ENCODE data around the gene SETD9. TPM values are rescaled to one million over a fixed set of nuclear protein-coding genes. Genes with fewer than 3 reads are reported as not detected.

The SETD9 gene
- total RNA-seq, 4 donors from 2014 or later = 7.0 to 29.1 (median 13.9) TPM

- Histone ChIP-seq H3K27ac (no peak overlapping the region), H3K4me1 (no peaks in the 10 kb centered on the region), H3K9me3 (no peaks in the 10 kb centered on the region), H3K4me3 (no peak overlapping the region), H3K36me3 (no peaks in the 10 kb centered on the region), H3K27me3 (no peaks in the 10 kb centered on the region)
- ATAC-seq (no peak), DNase-seq (no peak)
- in situ Hi-C loops (cut with MboI; ENCODE audit: low sequenced_read_pairs in 4 of 4) (no loop called here), intact Hi-C loops (cut with DNase I; ENCODE audit: low total_unique reads) (no loop called here)
- TF ChIP-seq, protein P1, sequence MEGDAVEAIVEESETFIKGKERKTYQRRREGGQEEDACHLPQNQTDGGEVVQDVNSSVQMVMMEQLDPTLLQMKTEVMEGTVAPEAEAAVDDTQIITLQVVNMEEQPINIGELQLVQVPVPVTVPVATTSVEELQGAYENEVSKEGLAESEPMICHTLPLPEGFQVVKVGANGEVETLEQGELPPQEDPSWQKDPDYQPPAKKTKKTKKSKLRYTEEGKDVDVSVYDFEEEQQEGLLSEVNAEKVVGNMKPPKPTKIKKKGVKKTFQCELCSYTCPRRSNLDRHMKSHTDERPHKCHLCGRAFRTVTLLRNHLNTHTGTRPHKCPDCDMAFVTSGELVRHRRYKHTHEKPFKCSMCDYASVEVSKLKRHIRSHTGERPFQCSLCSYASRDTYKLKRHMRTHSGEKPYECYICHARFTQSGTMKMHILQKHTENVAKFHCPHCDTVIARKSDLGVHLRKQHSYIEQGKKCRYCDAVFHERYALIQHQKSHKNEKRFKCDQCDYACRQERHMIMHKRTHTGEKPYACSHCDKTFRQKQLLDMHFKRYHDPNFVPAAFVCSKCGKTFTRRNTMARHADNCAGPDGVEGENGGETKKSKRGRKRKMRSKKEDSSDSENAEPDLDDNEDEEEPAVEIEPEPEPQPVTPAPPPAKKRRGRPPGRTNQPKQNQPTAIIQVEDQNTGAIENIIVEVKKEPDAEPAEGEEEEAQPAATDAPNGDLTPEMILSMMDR (IDR thresholded peaks at IDR 0.05 in 4 of 5, conservative IDR thresholded peaks at IDR 0.05 in 1 of 5) = no peak
- no peak for TF ChIP-seq POLR2A (IDR thresholded peaks at IDR 0.05)
These were observed 49.9 kb downstream of the SETD9 start for GRCh38 chr5:56959326-56959725.

- no peak overlapping the region for H3K4me3 ChIP-seq
- H3K4me1 ChIP-seq = no peaks in the 10 kb centered on the region
- ATAC-seq (no peak), DNase-seq (no peak)
- no peaks in the 10 kb centered on the region for H3K9me3 ChIP-seq
- in situ Hi-C loops (cut with MboI; ENCODE audit: low sequenced_read_pairs in 4 of 4) = no loop called here
- H3K36me3 ChIP-seq = no peaks in the 10 kb centered on the region
- no peaks in the 10 kb centered on the region for H3K27me3 ChIP-seq
- TF ChIP-seq POLR2A (IDR thresholded peaks at IDR 0.05) = no peak
- TF ChIP-seq, protein P1 (IDR thresholded peaks at IDR 0.05 in 4 of 5, conservative IDR thresholded peaks at IDR 0.05 in 1 of 5) = no peak
- intact Hi-C loops (cut with DNase I; ENCODE audit: low total_unique reads) = no loop called here
- H3K27ac ChIP-seq = no peak overlapping the region
These were observed 52.4 kb downstream of the SETD9 start for GRCh38 chr5:56961746-56962145.

DNA sequence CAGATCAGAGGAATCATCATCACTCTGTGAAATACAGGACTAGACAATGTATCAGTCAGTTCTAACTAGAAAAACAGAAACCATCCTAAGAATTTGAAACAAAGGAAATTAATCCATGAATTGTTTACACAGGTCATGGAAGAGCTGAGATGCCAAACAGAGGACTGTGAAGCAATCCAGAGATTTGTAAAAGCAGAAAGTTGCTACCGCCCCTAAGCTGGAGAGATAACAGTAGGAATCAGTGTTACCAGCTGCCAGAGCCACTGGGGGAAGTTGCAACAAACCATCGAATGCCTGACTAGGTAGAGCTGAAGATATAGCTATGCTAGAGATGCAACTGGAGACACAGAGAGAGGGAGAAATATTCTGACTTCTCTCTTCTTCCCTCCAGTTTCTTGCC is 52.9 kb downstream of the SETD9 start:
- no peaks in the 10 kb centered on the region for H3K4me1 ChIP-seq
- H3K27ac ChIP-seq = no peak overlapping the region
- H3K27me3 ChIP-seq = no peaks in the 10 kb centered on the region
- in situ Hi-C loops (cut with MboI; ENCODE audit: low sequenced_read_pairs in 4 of 4) = no loop called here
- H3K4me3 ChIP-seq = no peak overlapping the region
- no peak for TF ChIP-seq POLR2A (IDR thresholded peaks at IDR 0.05)
- TF ChIP-seq, protein P1 (IDR thresholded peaks at IDR 0.05 in 4 of 5, conservative IDR thresholded peaks at IDR 0.05 in 1 of 5) = no peak
- H3K36me3 ChIP-seq = no peaks in the 10 kb centered on the region
- ATAC-seq (no peak), DNase-seq (no peak)
- no peaks in the 10 kb centered on the region for H3K9me3 ChIP-seq
- intact Hi-C loops (cut with DNase I; ENCODE audit: low total_unique reads) = no loop called here

GRCh38 chr5:56963246-56963645 is 53.9 kb downstream of the SETD9 start:
- intact Hi-C loops (cut with DNase I; ENCODE audit: low total_unique reads) = no loop called here
- Histone ChIP-seq H3K27me3 (no peaks in the 10 kb centered on the region), H3K9me3 (no peaks in the 10 kb centered on the region), H3K36me3 (no peaks in the 10 kb centered on the region), H3K4me1 (no peaks in the 10 kb centered on the region), H3K4me3 (no peak overlapping the region), H3K27ac (no peak overlapping the region)
- ATAC-seq (no peak), DNase-seq (no peak)
- no peak for TF ChIP-seq POLR2A (IDR thresholded peaks at IDR 0.05)
- TF ChIP-seq, protein P1 (IDR thresholded peaks at IDR 0.05 in 4 of 5, conservative IDR thresholded peaks at IDR 0.05 in 1 of 5) = no peak
- in situ Hi-C loops (cut with MboI; ENCODE audit: low sequenced_read_pairs in 4 of 4) = no loop called here

DNA sequence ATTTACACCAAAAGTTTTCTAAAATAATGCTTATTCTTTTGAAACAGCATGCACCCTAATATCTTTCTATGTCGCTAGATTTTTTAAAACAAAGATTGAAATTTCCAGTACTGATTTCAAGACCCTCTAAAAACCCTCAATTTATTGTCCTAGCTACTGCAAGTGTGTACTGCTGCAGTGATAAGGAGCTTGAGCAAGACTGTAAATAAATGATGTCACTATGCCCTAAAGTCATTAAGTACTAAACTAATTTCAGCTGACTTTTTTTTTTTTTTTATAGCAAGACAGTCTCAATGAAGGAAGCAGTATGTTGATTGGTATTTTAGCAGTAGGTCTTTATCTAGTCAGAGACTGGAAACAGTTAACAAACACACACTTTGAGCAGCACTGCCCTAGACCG is 54.8 kb downstream of the SETD9 start:
- no peak for ATAC-seq
- Histone ChIP-seq H3K4me1 (no peaks in the 10 kb centered on the region), H3K27me3 (no peaks in the 10 kb centered on the region), H3K9me3 (no peaks in the 10 kb centered on the region), H3K36me3 (no peaks in the 10 kb centered on the region), H3K27ac (no peak overlapping the region), H3K4me3 (no peak overlapping the region)
- intact Hi-C loops (cut with DNase I; ENCODE audit: low total_unique reads) (no loop called here), in situ Hi-C loops (cut with MboI; ENCODE audit: low sequenced_read_pairs in 4 of 4) (no loop called here)
- DNase-seq = no peak
- TF ChIP-seq, protein P1 (IDR thresholded peaks at IDR 0.05 in 4 of 5, conservative IDR thresholded peaks at IDR 0.05 in 1 of 5) = no peak
- TF ChIP-seq POLR2A (IDR thresholded peaks at IDR 0.05) = no peak

Measured in gastrocnemius medialis (tissue), 4 donors.